ENCODE data around the gene PIAS2.

DNA sequence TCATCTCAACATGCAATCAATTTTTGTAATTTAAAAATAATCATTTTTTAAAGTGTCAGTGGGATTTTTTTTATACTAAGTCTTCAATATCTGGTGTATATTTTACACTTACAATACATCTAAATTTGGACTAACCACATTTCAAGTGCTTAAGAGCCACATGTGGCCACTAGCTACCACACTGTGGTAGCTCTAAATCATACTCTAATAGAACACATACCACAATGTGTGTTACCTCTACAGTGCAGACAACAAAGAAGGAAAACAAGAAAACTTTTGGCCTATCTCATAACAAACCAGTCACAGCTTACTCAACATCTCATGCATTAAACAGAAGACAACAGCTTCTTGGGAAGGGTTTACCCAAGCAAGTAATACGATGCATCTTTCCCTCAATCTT lies 24.5 kb downstream of the PIAS2 start:
- TF ChIP-seq, protein P1, sequence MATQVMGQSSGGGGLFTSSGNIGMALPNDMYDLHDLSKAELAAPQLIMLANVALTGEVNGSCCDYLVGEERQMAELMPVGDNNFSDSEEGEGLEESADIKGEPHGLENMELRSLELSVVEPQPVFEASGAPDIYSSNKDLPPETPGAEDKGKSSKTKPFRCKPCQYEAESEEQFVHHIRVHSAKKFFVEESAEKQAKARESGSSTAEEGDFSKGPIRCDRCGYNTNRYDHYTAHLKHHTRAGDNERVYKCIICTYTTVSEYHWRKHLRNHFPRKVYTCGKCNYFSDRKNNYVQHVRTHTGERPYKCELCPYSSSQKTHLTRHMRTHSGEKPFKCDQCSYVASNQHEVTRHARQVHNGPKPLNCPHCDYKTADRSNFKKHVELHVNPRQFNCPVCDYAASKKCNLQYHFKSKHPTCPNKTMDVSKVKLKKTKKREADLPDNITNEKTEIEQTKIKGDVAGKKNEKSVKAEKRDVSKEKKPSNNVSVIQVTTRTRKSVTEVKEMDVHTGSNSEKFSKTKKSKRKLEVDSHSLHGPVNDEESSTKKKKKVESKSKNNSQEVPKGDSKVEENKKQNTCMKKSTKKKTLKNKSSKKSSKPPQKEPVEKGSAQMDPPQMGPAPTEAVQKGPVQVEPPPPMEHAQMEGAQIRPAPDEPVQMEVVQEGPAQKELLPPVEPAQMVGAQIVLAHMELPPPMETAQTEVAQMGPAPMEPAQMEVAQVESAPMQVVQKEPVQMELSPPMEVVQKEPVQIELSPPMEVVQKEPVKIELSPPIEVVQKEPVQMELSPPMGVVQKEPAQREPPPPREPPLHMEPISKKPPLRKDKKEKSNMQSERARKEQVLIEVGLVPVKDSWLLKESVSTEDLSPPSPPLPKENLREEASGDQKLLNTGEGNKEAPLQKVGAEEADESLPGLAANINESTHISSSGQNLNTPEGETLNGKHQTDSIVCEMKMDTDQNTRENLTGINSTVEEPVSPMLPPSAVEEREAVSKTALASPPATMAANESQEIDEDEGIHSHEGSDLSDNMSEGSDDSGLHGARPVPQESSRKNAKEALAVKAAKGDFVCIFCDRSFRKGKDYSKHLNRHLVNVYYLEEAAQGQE (IDR thresholded peaks at IDR 0.05; ENCODE audit: insufficient read depth in 1 of 2, low read depth in 2 of 2, low read length in 2 of 2), result no peak
- TF ChIP-seq POLR2AphosphoS5 (IDR thresholded peaks at IDR 0.05; ENCODE audit: low read depth, low read length), result no peak

All from PFSK-1 (cell line).